ENCODE measurements around the gene KRT75.

DNA sequence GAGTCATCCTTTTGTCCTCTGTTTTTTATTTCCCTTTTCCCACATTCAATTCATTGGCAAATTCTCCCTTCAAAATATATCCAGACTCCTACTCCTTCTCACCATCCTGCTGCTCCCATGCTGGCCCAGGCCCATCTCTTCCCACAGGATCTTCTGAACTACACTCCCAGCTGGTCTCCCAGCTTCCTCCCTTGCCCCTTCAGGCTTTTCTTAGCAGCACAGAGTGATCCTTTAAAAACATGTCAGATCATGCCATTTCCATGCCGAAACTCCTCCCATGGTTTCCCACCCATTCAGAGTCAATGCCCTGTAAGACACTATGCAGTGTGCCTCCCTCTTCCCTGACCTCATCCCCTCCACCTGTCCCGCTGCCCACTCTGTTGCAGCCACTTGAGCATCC lies 46.3 kb downstream of the KRT75 start:
- TF ChIP-seq, protein P1, sequence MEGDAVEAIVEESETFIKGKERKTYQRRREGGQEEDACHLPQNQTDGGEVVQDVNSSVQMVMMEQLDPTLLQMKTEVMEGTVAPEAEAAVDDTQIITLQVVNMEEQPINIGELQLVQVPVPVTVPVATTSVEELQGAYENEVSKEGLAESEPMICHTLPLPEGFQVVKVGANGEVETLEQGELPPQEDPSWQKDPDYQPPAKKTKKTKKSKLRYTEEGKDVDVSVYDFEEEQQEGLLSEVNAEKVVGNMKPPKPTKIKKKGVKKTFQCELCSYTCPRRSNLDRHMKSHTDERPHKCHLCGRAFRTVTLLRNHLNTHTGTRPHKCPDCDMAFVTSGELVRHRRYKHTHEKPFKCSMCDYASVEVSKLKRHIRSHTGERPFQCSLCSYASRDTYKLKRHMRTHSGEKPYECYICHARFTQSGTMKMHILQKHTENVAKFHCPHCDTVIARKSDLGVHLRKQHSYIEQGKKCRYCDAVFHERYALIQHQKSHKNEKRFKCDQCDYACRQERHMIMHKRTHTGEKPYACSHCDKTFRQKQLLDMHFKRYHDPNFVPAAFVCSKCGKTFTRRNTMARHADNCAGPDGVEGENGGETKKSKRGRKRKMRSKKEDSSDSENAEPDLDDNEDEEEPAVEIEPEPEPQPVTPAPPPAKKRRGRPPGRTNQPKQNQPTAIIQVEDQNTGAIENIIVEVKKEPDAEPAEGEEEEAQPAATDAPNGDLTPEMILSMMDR (optimal IDR thresholded peaks at IDR 0.05 in 1 of 3, IDR thresholded peaks at IDR 0.05 in 1 of 3, conservative IDR thresholded peaks at IDR 0.05 in 1 of 3; ENCODE audit: extremely low read depth in 1 of 3, insufficient read depth in 2 of 3, low read length in 3 of 3) = no peak
- TF ChIP-seq EZH2 (IDR thresholded peaks at IDR 0.05; ENCODE audit: low read length) = no peak
